GM12878 (cell line): Measurements from ENCODE around the gene DKKL1. TPM values are rescaled to one million over a fixed set of nuclear protein-coding genes. Genes with fewer than 3 reads are reported as not detected.

Experiments
- ATAC-seq: fragments of 200-7000 bp; cut with Tn5 transposase; 3 replicates; pipeline ENCODE4 v1.9.1; 2020; ENCODE audit warnings: mild to moderate bottlenecking, moderate library complexity
- BruUV-seq: library from RNA; stranded (reverse); fragments of 400-500 nt; replicated peaks from 2 replicates; lab custom pipeline; 2021; lab: Mats Ljungman, UMichigan
- CTCF ChIA-PET: fragments of 300-600 bp; sonication (Branson Sonifier 250); formaldehyde crosslinking; extraction: SDS; loops from one replicate; lab custom pipeline; 2021; ENCODE audit warnings: inconsistent platforms; lab: Yijun Ruan, JAX
- POLR2A ChIA-PET: fragments of 350-600 bp; formaldehyde crosslinking; extraction: SDS; loops from one replicate; lab custom pipeline; 2021; ENCODE audit warnings: inconsistent platforms; lab: Charles Lee
- RAD21 ChIA-PET: fragments of 300-600 bp; sonication (Branson Sonifier 250); formaldehyde crosslinking; loops from one replicate; lab custom pipeline; 2023; ENCODE audit warnings: antibody characterized with exemption; ENCODE audit not compliant: unreplicated experiment; lab: Charles Lee
- SMC1A ChIA-PET: fragments of 300-600 bp; sonication (Branson Sonifier 250); formaldehyde crosslinking; loops from one replicate; lab custom pipeline; 2023; ENCODE audit not compliant: unreplicated experiment, uncharacterized antibody; lab: Charles Lee
- DNase-seq: peaks from one replicate; pipeline ENCODE4 v3.0.0-alpha.2; 2011; ENCODE audit warnings: low read depth, low spot score
- FAIRE-seq: peaks from 3 replicates; lab custom pipeline; 2011; peaks lifted over from hg19 to GRCh38; lab: Jason Lieb, UNC
- H2AFZ ChIP-seq: 2 replicates; pipeline ENCODE4 v1.6.0; 2011; ENCODE audit warnings: low read depth, low read length, control low read depth; ENCODE audit not compliant: control insufficient read depth
- H3K27ac ChIP-seq: 2 replicates; pipeline ENCODE4 v1.5.1; 2011; ENCODE audit warnings: control low read depth; ENCODE audit not compliant: control insufficient read depth, insufficient read depth
- H3K27me3 ChIP-seq, 2 experiments: replicated peaks in 1 of 2; 2 replicates each; pipeline versions ENCODE4 v1.6.0 to v1.6.1; 2011; ENCODE audit warnings: low read length in 1 of 2; ENCODE audit not compliant: control insufficient read depth in 2 of 2, insufficient read depth in 2 of 2
- H3K36me3 ChIP-seq, 2 experiments: 2 replicates each; pipeline ENCODE4 v1.5.1; 2011; ENCODE audit warnings: low read length in 1 of 2; ENCODE audit not compliant: control insufficient read depth in 2 of 2, insufficient read depth in 2 of 2
- H3K4me1 ChIP-seq: 2 replicates; pipeline ENCODE4 v1.6.1; 2011; ENCODE audit warnings: mild to moderate bottlenecking, low read length, moderate library complexity, mixed read lengths; ENCODE audit not compliant: control insufficient read depth, insufficient read depth
- H3K4me2 ChIP-seq: 2 replicates; pipeline ENCODE4 v1.6.0; 2011; ENCODE audit warnings: control low read depth; ENCODE audit not compliant: control insufficient read depth, insufficient read depth
- H3K4me3 ChIP-seq: fragments of 200-600 bp; sonication (generic); 2 replicates; pipeline ENCODE4 v1.5.1; 2016
- H3K79me2 ChIP-seq: 2 replicates; pipeline ENCODE4 v1.6.0; 2011; ENCODE audit warnings: low read length; ENCODE audit not compliant: control insufficient read depth, insufficient read depth
- H3K9ac ChIP-seq: 2 replicates; pipeline ENCODE4 v1.8.0; 2011; ENCODE audit warnings: low read length, control low read depth, mixed read lengths; ENCODE audit not compliant: control insufficient read depth, insufficient read depth
- H3K9me3 ChIP-seq: replicated peaks from 3 replicates; pipeline ENCODE4 v1.5.1; 2011; ENCODE audit warnings: mild to moderate bottlenecking, low read length; ENCODE audit not compliant: control insufficient read depth, insufficient read depth
- H4K20me1 ChIP-seq: 2 replicates; pipeline ENCODE4 v1.6.0; 2011; ENCODE audit not compliant: control insufficient read depth, insufficient read depth
- JUND ChIP-seq: IDR thresholded peaks from 2 replicates; pipeline ENCODE4 v1.6.1; 2012; ENCODE audit warnings: low read depth, mild to moderate bottlenecking, low read length, improper control_type of control experiment, moderate library complexity
- NFIC ChIP-seq: IDR thresholded peaks from 2 replicates; pipeline ENCODE4 v1.6.1; 2012; ENCODE audit warnings: low read depth, mild to moderate bottlenecking, inconsistent platforms, low read length, moderate library complexity
- PKNOX1 ChIP-seq: fragments of 450-650 bp; IDR thresholded peaks from 2 replicates; pipeline ENCODE4 v1.6.1; 2016; ENCODE audit warnings: mild to moderate bottlenecking
- ZBED1 ChIP-seq: IDR thresholded peaks from 2 replicates; pipeline ENCODE4 v1.6.1; 2016; ENCODE audit warnings: borderline replicate concordance
- WGBS: methylation state at CpG from one replicate; pipeline ENCODE4 v1.1.6; 2016; ENCODE audit warnings: low lambda C conversion rate; ENCODE audit not compliant: insufficient replicate concordance, insufficient coverage; ENCODE audit errors: missing lambda C conversion rate; 5-methylcytosine and 5-hydroxymethylcytosine counted together
- in situ Hi-C: fragments of 300-500 bp; cut with MboI; formaldehyde crosslinking; loops from 9 replicates; pipeline ENCODE4 v1.14.3; 2018; ENCODE audit warnings: mixed read lengths
- intact Hi-C: fragments of 100-400 bp; cut with micrococcal nuclease; formaldehyde crosslinking; loops from one replicate; pipeline ENCODE4 v1.14.2; 2022; ENCODE audit not compliant: unreplicated experiment
- polyA plus RNA-seq, 11 experiments: library from polyadenylated mRNA; depleted of rRNA in 4 of 11; unstranded in 6 of 11; stranded (reverse) in 5 of 11; fragments of >200 nt; fragmentation: Nextera tagmentation in 4 of 11; fragmentation: Illumina TruSeq in 1 of 11; extraction: Ambion mirVana in 4 of 11; extraction: Trizol in 1 of 11; gene quantifications; 1 replicate in 1 of 11; 2 replicates in 10 of 11; pipeline versions ENCODE4 v1.2.1 to v1.2.3, GENCODE V29; 2011 to 2016; ENCODE audit warnings: inconsistent platforms in 2 of 11, missing spikeins in 2 of 11, low read depth in 1 of 11
- total RNA-seq, 4 experiments: library from RNA; depleted of rRNA in 3 of 4; stranded (reverse); fragments of >200 nt in 3 of 4; fragmentation: Illumina TruSeq in 1 of 4; extraction: Trizol in 1 of 4; gene quantifications; 2 replicates each; pipeline versions ENCODE4 v1.2.1 to v1.2.3, GENCODE V29; 2013 to 2021
- TF ChIP-seq, protein P1 (sequence below): IDR thresholded peaks from 2 replicates; pipeline ENCODE4 v1.6.1; 2012; ENCODE audit warnings: low read depth, low read length, improper control_type of control experiment
- TF ChIP-seq, protein P2 (sequence below): fragments of 450-650 bp; IDR thresholded peaks from 2 replicates; pipeline ENCODE4 v1.6.1; 2017; ENCODE audit warnings: mild to moderate bottlenecking, moderate library complexity

Gene DKKL1
- total and polyA plus RNA-seq, 10 of the 15 experiments (the other 5 are each of a cell fraction or from before 2014, with no cell fraction given) = not detected

DNA sequence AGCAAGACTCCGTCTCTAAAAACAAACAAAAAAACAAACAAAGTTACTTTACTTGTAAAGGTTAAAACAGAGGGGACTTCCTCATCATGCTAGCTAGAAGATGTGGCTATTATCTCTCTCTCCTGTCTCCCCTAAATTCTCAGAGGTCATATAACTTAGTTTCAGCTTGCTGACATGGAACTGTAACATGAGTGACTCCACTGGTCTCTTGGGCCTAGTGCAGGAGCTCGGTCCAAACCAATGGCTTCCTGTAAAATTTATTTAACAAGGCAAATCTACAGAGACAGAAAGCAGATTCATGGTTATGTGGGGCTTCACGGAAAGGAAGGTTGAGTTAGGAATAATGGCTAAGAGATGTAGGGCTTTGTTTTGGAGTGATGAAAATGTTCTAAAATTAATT is 14.8 kb downstream of the DKKL1 start:
- Histone ChIP-seq H2AFZ (no peak overlapping the region), H3K79me2 (no peaks in the 10 kb centered on the region), H3K36me3 (no peaks in the 10 kb centered on the region), H3K27me3 (no peaks in the 10 kb centered on the region; a peak in 1 of 4 replicates), H3K9me3 (no peaks in the 10 kb centered on the region), H3K4me1 (no peaks in the 10 kb centered on the region), H3K4me3 (no peak overlapping the region), H4K20me1 (no peaks in the 10 kb centered on the region), H3K27ac (no peak overlapping the region), H3K9ac (no peak overlapping the region), H3K4me2 (no peak overlapping the region)
- TF ChIP-seq PKNOX1 (no peak), NFIC (no peak), ZBED1 (no peak), JUND (no peak)
- TF ChIP-seq, protein P1, sequence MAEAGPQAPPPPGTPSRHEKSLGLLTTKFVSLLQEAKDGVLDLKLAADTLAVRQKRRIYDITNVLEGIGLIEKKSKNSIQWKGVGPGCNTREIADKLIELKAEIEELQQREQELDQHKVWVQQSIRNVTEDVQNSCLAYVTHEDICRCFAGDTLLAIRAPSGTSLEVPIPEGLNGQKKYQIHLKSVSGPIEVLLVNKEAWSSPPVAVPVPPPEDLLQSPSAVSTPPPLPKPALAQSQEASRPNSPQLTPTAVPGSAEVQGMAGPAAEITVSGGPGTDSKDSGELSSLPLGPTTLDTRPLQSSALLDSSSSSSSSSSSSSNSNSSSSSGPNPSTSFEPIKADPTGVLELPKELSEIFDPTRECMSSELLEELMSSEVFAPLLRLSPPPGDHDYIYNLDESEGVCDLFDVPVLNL = no peak
- TF ChIP-seq, protein P2, sequence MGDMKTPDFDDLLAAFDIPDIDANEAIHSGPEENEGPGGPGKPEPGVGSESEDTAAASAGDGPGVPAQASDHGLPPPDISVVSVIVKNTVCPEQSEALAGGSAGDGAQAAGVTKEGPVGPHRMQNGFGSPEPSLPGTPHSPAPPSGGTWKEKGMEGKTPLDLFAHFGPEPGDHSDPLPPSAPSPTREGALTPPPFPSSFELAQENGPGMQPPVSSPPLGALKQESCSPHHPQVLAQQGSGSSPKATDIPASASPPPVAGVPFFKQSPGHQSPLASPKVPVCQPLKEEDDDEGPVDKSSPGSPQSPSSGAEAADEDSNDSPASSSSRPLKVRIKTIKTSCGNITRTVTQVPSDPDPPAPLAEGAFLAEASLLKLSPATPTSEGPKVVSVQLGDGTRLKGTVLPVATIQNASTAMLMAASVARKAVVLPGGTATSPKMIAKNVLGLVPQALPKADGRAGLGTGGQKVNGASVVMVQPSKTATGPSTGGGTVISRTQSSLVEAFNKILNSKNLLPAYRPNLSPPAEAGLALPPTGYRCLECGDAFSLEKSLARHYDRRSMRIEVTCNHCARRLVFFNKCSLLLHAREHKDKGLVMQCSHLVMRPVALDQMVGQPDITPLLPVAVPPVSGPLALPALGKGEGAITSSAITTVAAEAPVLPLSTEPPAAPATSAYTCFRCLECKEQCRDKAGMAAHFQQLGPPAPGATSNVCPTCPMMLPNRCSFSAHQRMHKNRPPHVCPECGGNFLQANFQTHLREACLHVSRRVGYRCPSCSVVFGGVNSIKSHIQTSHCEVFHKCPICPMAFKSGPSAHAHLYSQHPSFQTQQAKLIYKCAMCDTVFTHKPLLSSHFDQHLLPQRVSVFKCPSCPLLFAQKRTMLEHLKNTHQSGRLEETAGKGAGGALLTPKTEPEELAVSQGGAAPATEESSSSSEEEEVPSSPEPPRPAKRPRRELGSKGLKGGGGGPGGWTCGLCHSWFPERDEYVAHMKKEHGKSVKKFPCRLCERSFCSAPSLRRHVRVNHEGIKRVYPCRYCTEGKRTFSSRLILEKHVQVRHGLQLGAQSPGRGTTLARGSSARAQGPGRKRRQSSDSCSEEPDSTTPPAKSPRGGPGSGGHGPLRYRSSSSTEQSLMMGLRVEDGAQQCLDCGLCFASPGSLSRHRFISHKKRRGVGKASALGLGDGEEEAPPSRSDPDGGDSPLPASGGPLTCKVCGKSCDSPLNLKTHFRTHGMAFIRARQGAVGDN = no peak
- ChIA-PET RAD21 (interaction anchor here (1.5 kb wide), 1 partner anchor 38 kb away, joined by 8 read pairs; no protein-coding TSS in a partner anchor), POLR2A (interaction anchor here (0.6 to 1.0 kb wide), 2 partner anchors 13 to 296 kb away, joined by 3 to 5 read pairs; no protein-coding TSS in a partner anchor), CTCF (interaction anchor here (1.9 kb wide), 1 partner anchor 73 kb away, joined by 8 read pairs; no protein-coding TSS in a partner anchor), SMC1A (interaction anchor here (1.3 kb wide), 1 partner anchor 30 kb away, joined by 3 read pairs; no protein-coding TSS in a partner anchor)
- BruUV-seq = no TSS peak
- in situ Hi-C loops = no loop called here
- DNase-seq (no peak), ATAC-seq (no peak), FAIRE-seq (no peak)
- intact Hi-C loops = no loop called here
- WGBS = 61% methylated on average over 3 of the region's 3 CpGs
